NCI-H446 (cell line): Measurements from ENCODE around the gene GBP5.
"Not testable (repeated sequence)": the region's sequence is repeated elsewhere in the genome, so short reads cannot be mapped to it uniquely, and the experiment has no call there.

Source experiments
- DNase-seq, 2 experiments: peaks; one replicate each; lab custom pipeline; 2025; lab: John Stamatoyannopoulos, UW

The GBP5 gene, protein sequence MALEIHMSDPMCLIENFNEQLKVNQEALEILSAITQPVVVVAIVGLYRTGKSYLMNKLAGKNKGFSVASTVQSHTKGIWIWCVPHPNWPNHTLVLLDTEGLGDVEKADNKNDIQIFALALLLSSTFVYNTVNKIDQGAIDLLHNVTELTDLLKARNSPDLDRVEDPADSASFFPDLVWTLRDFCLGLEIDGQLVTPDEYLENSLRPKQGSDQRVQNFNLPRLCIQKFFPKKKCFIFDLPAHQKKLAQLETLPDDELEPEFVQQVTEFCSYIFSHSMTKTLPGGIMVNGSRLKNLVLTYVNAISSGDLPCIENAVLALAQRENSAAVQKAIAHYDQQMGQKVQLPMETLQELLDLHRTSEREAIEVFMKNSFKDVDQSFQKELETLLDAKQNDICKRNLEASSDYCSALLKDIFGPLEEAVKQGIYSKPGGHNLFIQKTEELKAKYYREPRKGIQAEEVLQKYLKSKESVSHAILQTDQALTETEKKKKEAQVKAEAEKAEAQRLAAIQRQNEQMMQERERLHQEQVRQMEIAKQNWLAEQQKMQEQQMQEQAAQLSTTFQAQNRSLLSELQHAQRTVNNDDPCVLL

GRCh38 chr1:89272269-89273041 is at the start of gene GBP5:
GBP5 (minus strand) TSS chr1:89272860; CDS start chr1:89269555, 3,305 bp downstream.
- DNase-seq: not testable (repeated sequence)

DNA sequence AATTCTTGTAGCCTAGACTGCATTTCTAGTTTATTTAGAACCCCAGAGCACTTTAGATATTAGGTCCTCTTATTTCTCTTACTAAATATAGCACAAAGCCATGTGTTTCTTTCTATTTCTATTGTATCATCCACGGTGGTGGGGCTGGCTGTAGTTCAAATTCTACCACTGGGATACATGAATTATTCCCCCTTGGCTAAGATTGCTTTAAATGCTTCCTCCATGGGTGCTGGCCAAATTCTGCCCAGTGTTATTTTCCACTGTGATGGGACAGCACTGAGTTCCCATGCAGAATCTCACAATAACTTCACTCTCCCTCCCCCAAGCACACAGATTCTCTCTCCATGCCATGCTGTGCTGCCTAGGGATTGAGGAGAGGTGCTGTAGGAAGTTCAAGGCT is 49.7 kb upstream of the GBP5 start:
- DNase-seq: no peak

DNA sequence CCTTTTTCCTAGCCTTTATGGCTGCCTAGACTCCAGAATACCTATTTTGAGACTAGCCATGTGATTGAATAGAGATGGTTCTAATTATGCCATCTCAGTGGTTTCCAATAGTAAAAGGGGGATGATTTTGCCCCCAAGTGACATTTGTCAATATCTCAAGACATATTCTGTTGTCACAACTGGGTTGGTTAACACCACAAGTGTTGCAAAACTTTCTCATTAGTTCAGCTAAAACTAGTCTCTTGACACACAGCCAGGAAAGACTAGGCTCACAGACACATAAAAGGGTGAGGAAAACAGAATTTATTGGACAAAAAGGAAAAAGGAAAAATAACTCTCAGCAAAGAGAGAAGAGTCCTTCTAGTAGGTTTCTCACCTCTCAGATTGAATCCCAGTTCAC is 39.9 kb upstream of the GBP5 start:
- DNase-seq: no peak

DNA sequence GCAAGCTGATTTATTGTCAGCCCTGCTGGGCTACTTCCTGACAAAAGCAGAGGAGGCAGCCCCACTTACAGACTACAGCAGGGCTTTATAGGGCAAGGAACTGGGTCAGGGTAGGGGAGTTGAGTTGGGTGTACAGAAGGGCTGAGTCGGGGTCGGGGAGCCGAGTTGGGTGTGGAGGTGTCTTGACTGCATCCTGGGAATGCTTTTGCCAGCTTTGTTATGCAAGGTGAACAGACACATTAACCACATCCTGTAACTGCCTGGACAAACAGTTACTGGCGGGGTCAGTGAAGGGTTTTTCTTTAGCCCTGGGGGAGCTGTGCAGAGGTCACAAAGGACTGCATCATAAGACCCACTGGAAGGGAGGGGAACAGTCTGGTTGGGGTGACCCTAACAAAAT is 39.1 kb upstream of the GBP5 start:
- no peak for DNase-seq

DNA sequence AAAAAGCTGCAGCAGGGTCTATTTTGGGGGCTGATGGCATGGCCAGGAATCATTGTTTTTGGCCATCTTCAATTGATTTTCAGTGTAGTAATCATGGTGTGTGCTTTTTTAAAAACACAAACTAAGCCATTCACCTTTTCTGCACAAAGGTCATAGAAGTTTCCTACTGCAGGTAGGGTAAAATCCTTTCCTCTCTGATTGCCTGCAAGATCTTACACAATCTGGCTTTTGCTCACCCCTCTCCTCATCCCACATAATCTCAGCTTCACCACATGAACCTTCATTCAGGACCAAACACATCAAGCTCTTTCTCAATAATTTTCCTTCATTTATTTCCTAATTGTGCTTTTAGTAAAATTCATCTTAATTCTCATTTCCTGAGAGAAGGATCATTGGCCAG is 38.3 kb upstream of the GBP5 start:
- DNase-seq: no peak

- no peak for DNase-seq
These were observed 37.8 kb upstream of the GBP5 start for GRCh38 chr1:89310505-89310904.

DNA sequence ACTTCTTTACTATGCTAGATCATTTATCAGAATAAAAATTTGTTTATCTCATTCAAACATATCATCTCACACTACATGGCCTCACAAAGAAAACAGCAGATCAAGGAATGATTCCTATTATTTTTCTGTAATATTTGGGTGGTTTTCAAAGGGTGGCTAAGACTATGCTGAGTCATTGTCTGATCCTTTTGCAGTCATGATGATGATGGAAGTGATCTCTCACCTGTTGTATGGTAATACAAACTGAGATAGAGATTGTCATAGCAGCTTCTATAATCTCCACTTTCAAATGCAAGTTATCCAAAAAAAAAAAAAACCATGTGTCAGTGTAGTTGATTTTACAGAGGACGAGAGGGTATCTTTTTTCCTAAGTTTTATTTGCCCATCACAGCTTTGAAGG is 37.2 kb upstream of the GBP5 start:
- DNase-seq: no peak

- DNase-seq: no peak
These were observed 33.6 kb upstream of the GBP5 start for GRCh38 chr1:89306273-89306672.

- DNase-seq: no peak
These were observed 32.8 kb upstream of the GBP5 start for GRCh38 chr1:89305493-89305892.

- DNase-seq: no peak
These were observed 32.0 kb upstream of the GBP5 start for GRCh38 chr1:89304572-89305230.

GRCh38 chr1:89302697-89303332 is 30.2 kb upstream of the GBP5 start:
- no peak for DNase-seq

DNA sequence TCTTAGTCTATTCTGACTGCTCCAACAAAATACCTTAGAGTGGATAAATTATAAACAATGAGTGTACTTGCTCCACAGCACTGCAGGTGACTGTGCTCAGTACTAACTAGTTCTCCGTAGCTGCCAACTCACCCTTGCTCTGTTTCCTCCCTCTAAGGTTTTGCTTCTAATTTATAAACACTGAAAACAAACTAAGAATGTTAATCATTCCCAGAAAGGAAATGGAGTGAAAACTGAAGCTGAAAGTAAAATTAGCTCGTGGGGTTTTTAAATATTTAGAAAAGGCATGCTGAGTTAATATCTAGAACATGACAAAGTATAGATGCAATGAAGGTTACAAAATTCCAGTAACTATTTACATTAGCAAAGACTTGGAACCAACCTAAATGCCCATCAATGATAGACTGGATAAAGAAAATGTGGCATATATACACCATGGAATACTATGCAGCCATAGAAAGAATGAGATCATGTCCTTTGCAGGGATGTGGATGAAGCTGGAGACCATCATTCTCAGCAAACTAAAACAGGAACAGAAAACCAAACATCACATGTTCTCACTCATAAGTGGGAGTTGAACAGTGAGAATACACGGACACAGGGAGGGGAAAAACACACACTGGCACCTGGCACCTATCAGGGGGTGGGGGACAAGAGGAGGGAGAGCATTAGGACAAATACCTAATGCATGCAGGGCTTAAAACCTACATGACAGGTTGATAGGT is 27.2 kb upstream of the GBP5 start:
- DNase-seq: not testable (repeated sequence)

GRCh38 chr1:89298461-89298860 is 25.8 kb upstream of the GBP5 start:
- no peak for DNase-seq

DNA sequence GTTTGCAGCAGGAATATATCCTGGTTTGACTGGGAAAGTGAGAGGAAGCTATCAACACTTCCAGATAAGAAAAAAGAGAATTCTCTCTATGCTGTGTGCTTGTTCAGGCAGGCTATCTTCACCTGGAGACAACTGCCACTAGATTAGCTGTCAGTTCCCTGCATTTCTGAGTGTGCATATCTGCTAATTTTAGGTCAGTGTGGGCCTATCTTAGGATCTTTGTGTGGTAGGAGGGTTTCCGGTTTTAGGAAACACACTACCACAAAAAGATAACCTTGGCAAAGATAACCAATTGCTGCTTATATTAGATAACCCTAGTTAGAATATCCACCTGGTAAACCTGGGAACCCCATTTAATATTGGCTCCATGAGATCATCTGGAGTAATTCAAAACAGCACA is 22.5 kb upstream of the GBP5 start:
- no peak for DNase-seq

GRCh38 chr1:89291276-89291675 is 18.6 kb upstream of the GBP5 start:
- DNase-seq: no peak

DNA sequence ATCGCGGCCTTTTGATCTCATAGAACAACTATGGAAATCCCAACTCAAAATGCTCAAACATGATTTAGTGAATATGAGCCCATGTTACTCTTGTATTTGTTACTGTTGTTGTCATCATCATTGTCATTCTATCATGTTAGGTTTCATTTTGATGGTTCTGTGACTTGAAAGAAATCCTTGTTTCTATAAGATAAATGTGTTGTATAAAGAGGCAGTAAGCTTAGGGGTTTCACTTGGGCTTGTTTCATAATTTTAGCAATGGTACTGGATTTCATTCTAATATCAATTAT is 15.3 kb upstream of the GBP5 start:
- DNase-seq: no peak

- DNase-seq: no peak
These were observed 14.8 kb upstream of the GBP5 start for GRCh38 chr1:89287181-89288050.

DNA sequence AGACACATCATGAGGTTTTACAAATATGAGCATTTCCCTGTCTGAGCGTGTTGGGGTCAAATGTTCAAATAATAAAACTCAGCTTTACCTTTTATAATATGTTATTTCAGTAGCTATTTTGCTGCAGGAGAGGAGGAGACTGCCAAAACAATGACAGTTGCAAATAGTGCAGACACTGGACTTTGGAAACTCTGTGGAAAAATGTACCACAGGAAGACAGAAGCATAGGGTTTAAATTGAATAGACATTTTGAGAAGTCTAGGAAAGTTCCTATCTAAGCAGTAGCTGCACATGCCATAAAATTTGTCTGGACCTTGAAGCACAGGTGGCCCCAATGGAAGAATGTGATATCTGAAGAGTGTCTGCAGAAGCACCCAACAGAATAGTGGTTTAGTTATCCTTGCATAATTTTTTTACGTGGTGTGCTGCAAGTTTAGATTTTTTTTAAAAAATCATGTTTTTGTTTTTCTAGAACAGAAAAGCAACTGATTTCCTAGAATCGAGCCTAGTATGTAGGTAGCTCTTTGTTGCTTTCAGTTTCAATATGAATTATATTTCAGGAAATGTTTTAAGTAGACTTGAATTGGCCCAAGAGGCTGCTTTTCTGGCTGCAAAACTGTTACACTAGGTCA is 14.0 kb upstream of the GBP5 start:
- no peak for DNase-seq

- no peak for DNase-seq
These were observed 13.2 kb upstream of the GBP5 start for GRCh38 chr1:89285745-89286380.
